Ishikawa (cell line): ENCODE data around the gene ZFP14.

Experiments used
- CEBPB ChIP-seq: IDR thresholded peaks from 2 replicates; pipeline ENCODE4 v1.6.1; 2012
- CREB1 ChIP-seq: IDR thresholded peaks from 2 replicates; pipeline ENCODE4 v1.6.1; 2012; ENCODE audit warnings: low read depth
- EP300 ChIP-seq: IDR thresholded peaks from 2 replicates; pipeline ENCODE4 v1.6.1; 2012; ENCODE audit warnings: borderline replicate concordance
- FOXM1 ChIP-seq: IDR thresholded peaks from 2 replicates; pipeline ENCODE4 v1.6.1; 2012; ENCODE audit warnings: low read depth, borderline replicate concordance
- NFIC ChIP-seq: IDR thresholded peaks from 2 replicates; pipeline ENCODE4 v1.6.1; 2012
- RAD21 ChIP-seq: IDR thresholded peaks from 2 replicates; pipeline ENCODE4 v1.6.1; 2012; ENCODE audit warnings: low read depth
- TAF1 ChIP-seq: IDR thresholded peaks from 2 replicates; pipeline ENCODE4 v1.6.1; 2012; ENCODE audit warnings: low read depth, mild to moderate bottlenecking
- TEAD4 ChIP-seq: IDR thresholded peaks from 2 replicates; pipeline ENCODE4 v1.6.1; 2012
- YY1 ChIP-seq: IDR thresholded peaks from 2 replicates; pipeline ENCODE4 v1.6.1; 2012; ENCODE audit warnings: low read depth
- TF ChIP-seq, protein P1 (sequence below): IDR thresholded peaks from 2 replicates; pipeline ENCODE4 v1.6.1; 2012

DNA sequence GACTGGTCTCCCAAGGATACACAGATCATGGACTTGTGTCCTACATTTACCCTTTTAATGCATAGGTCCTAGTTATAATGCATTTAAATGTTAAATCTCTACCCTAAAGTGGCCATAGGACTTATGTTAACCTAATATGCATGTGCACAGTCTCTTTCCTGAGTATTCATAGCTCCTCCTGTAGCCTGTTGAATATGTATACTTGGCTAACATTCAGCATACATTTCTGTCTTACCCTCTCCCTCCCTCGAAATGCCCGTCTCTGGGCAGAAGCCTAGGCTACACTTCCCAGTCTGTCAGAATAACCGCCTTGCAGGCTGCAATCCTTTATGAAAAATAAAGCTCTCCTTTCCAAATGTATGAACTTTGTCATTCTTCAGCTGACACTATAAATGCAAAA is 25.5 kb upstream of the ZFP14 start:
- TF ChIP-seq TEAD4 (no peak), CREB1 (no peak), TAF1 (no peak), EP300 (no peak), CEBPB (no peak), NFIC (no peak), RAD21 (no peak), FOXM1 (no peak), YY1 (no peak)
- TF ChIP-seq, protein P1, sequence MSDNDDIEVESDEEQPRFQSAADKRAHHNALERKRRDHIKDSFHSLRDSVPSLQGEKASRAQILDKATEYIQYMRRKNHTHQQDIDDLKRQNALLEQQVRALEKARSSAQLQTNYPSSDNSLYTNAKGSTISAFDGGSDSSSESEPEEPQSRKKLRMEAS: no peak
